ENCODE data around the gene AGAP2.

GRCh38 chr12:57725851-57726150 lies 12.7 kb downstream of the AGAP2 start:
- TF ChIP-seq, protein P1, sequence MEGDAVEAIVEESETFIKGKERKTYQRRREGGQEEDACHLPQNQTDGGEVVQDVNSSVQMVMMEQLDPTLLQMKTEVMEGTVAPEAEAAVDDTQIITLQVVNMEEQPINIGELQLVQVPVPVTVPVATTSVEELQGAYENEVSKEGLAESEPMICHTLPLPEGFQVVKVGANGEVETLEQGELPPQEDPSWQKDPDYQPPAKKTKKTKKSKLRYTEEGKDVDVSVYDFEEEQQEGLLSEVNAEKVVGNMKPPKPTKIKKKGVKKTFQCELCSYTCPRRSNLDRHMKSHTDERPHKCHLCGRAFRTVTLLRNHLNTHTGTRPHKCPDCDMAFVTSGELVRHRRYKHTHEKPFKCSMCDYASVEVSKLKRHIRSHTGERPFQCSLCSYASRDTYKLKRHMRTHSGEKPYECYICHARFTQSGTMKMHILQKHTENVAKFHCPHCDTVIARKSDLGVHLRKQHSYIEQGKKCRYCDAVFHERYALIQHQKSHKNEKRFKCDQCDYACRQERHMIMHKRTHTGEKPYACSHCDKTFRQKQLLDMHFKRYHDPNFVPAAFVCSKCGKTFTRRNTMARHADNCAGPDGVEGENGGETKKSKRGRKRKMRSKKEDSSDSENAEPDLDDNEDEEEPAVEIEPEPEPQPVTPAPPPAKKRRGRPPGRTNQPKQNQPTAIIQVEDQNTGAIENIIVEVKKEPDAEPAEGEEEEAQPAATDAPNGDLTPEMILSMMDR (IDR thresholded peaks at IDR 0.05; ENCODE audit: insufficient read depth, low read depth, low read length): no peak
- no peak for TF ChIP-seq EZH2 (IDR thresholded peaks at IDR 0.05; ENCODE audit: insufficient read depth, low read length)
